ENCODE data around the gene PSMG2.

- TF ChIP-seq CTCF (IDR thresholded peaks at IDR 0.05): no peak
- TF ChIP-seq EZH2 (IDR thresholded peaks at IDR 0.05): no peak
Observed at GRCh38 chr18:12701161-12701560, 1.7 kb upstream of the PSMG2 start.

All from neural progenitor cell (in vitro differentiated cells).